GM12892 (cell line): ENCODE results near the gene DNAJB11.

Experiments used
- POLR2A ChIP-seq: IDR thresholded peaks from 2 replicates; pipeline ENCODE4 v1.6.1; 2011; ENCODE audit warnings: low read depth, low read length, control low read depth
- POLR2AphosphoS5 ChIP-seq: IDR thresholded peaks from 2 replicates; pipeline ENCODE4 v1.6.1; 2011; ENCODE audit warnings: low read depth, low read length, control low read depth
- TAF1 ChIP-seq: IDR thresholded peaks from 2 replicates; pipeline ENCODE4 v1.6.1; 2011; ENCODE audit warnings: low read depth, mild to moderate bottlenecking, control low read depth, low read length, borderline replicate concordance

GRCh38 chr3:186525369-186526255, 44.9 kb upstream of the DNAJB11 start:
- TF ChIP-seq POLR2A, result no peak
- no peak for TF ChIP-seq POLR2AphosphoS5
- TF ChIP-seq TAF1, result no peak
